ENCODE results near the gene TYW1B. TPM values are rescaled to one million over a fixed set of nuclear protein-coding genes. Genes with fewer than 3 reads are reported as not detected.
"Not testable (repeated sequence)": the region's sequence is repeated elsewhere in the genome, so short reads cannot be mapped to it uniquely, and the experiment has no call there.

The TYW1B gene
- total RNA-seq, 1 donor from 2014 or later = 3.6 TPM

DNA sequence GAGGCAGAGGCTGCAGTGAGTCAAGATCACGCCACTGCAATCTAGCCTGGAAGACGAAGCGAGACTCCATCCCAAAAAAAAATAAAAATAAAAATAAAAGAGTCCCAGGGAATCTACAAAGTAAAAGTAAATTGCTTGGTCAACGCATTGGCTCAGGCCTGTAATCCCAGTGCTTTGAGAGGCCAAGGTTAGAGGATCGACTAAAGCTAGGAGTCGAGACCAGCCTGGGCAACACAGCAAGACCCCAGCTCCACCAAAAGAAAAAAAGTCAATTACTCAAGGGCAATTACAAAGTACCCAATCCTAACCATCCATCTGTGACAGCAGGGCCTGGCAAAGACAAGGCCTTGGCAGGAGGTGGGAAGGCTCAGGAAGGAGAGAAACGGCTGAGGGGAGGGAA is 288.3 kb downstream of the TYW1B start:
- no peak overlapping the region for H3K27ac ChIP-seq
- Mint-ChIP-seq H3K36me3 (no peaks in the 10 kb centered on the region), H3K27ac (no peak overlapping the region), H3K27me3 (ENCODE audit: insufficient read depth, low read depth) (peaks cover 3% of the 10 kb centered on the region), H3K9me3 (no peaks in the 10 kb centered on the region), H3K4me3 (no peak overlapping the region), H3K4me1 (peaks cover 22% of the 10 kb centered on the region)
- TF ChIP-seq, protein P1, sequence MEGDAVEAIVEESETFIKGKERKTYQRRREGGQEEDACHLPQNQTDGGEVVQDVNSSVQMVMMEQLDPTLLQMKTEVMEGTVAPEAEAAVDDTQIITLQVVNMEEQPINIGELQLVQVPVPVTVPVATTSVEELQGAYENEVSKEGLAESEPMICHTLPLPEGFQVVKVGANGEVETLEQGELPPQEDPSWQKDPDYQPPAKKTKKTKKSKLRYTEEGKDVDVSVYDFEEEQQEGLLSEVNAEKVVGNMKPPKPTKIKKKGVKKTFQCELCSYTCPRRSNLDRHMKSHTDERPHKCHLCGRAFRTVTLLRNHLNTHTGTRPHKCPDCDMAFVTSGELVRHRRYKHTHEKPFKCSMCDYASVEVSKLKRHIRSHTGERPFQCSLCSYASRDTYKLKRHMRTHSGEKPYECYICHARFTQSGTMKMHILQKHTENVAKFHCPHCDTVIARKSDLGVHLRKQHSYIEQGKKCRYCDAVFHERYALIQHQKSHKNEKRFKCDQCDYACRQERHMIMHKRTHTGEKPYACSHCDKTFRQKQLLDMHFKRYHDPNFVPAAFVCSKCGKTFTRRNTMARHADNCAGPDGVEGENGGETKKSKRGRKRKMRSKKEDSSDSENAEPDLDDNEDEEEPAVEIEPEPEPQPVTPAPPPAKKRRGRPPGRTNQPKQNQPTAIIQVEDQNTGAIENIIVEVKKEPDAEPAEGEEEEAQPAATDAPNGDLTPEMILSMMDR (IDR thresholded peaks at IDR 0.05) = no peak
- no peak for TF ChIP-seq EZH2phosphoT487 (IDR thresholded peaks at IDR 0.05)
- no peak for TF ChIP-seq EZH2 (IDR thresholded peaks at IDR 0.05)
- H3K36me3 ChIP-seq = no peaks in the 10 kb centered on the region
- H3K4me2 ChIP-seq = no peak overlapping the region
- H3K9me3 ChIP-seq (ENCODE audit: low read depth) = no peaks in the 10 kb centered on the region
- no peak overlapping the region for H3K9ac ChIP-seq
- H3K4me1 ChIP-seq = no peaks in the 10 kb centered on the region
- H3K27me3 ChIP-seq = no peaks in the 10 kb centered on the region
- no peaks in the 10 kb centered on the region for H4K20me1 ChIP-seq (ENCODE audit: low read depth)
- H3K79me2 ChIP-seq (ENCODE audit: low read depth) = no peaks in the 10 kb centered on the region
- H2AFZ ChIP-seq (replicated peaks) = no peak overlapping the region
- no peak for DNase-seq (ENCODE audit: low spot score)
- H3K4me3 ChIP-seq = no peak overlapping the region
- no peaks in the 10 kb centered on the region for H3F3A ChIP-seq (ENCODE audit: low read depth)

DNA sequence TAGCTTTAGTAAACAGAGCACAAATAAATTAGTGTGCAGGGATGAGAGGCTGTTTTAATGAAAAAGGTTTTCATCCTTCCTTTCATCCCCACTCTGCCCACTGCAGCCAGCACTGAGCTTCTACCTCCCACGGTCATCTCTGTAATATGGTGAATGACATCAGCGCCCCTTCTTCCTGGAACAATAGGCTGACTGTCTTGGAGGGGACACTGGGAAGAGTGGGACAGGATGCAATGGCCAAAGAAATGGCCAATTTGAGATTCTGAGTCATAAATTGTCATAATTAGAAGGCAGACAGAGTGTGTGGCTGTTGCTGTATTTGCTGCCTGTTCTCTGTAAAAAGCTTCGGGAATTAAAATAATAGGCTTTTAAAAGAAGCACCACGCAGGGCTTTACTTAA is 289.1 kb downstream of the TYW1B start:
- no peak overlapping the region for H3K4me3 ChIP-seq
- no peaks in the 10 kb centered on the region for H3F3A ChIP-seq (ENCODE audit: low read depth)
- no peaks in the 10 kb centered on the region for H3K36me3 ChIP-seq
- no peak overlapping the region for H2AFZ ChIP-seq (replicated peaks)
- no peaks in the 10 kb centered on the region for H3K27me3 ChIP-seq
- H3K27ac ChIP-seq = no peak overlapping the region
- no peaks in the 10 kb centered on the region for H4K20me1 ChIP-seq (ENCODE audit: low read depth)
- no peak overlapping the region for H3K4me3 Mint-ChIP-seq
- no peaks in the 10 kb centered on the region for H3K79me2 ChIP-seq (ENCODE audit: low read depth)
- peak overlapping the region; percentile 30 for H3K27ac Mint-ChIP-seq
- peaks cover 17% of the 10 kb centered on the region for H3K4me1 Mint-ChIP-seq
- H3K9ac ChIP-seq = no peak overlapping the region
- H3K27me3 Mint-ChIP-seq (ENCODE audit: insufficient read depth, low read depth) = peaks cover 3% of the 10 kb centered on the region
- H3K4me2 ChIP-seq = no peak overlapping the region
- no peak for DNase-seq (ENCODE audit: low spot score)
- no peaks in the 10 kb centered on the region for H3K36me3 Mint-ChIP-seq
- H3K9me3 ChIP-seq (ENCODE audit: low read depth) = no peaks in the 10 kb centered on the region
- TF ChIP-seq, protein P1 (IDR thresholded peaks at IDR 0.05) = no peak
- no peak for TF ChIP-seq EZH2 (IDR thresholded peaks at IDR 0.05)
- TF ChIP-seq EZH2phosphoT487 (IDR thresholded peaks at IDR 0.05) = no peak
- no peaks in the 10 kb centered on the region for H3K9me3 Mint-ChIP-seq
- no peaks in the 10 kb centered on the region for H3K4me1 ChIP-seq

DNA sequence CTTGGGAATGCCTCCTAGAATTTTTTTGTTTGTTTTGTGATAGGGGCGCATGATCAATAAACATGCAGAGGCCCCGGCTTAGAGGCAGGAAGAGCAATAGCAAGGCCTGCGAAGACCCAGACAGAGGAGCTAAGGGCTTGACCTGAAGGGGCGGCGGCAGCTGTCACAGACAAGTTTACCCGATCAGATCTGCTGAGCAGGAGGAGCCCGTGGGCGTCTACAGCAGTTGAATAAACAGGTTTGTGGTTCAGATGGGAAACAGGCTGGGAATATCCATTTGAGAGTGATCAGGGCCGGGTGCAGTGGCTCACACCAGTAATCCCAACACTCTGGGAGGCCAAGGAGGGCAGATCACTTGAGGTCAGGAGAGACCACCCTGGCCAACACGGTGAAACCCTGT is 289.9 kb downstream of the TYW1B start:
- Histone ChIP-seq H4K20me1 (ENCODE audit: low read depth) (no peaks in the 10 kb centered on the region), H3K27ac (no peak overlapping the region), H3K9ac (no peak overlapping the region), H3F3A (ENCODE audit: low read depth) (no peaks in the 10 kb centered on the region), H3K27me3 (no peaks in the 10 kb centered on the region), H3K4me1 (no peaks in the 10 kb centered on the region), H3K4me3 (no peak overlapping the region), H3K9me3 (ENCODE audit: low read depth) (no peaks in the 10 kb centered on the region), H3K79me2 (ENCODE audit: low read depth) (no peaks in the 10 kb centered on the region), H3K4me2 (no peak overlapping the region), H3K36me3 (no peaks in the 10 kb centered on the region), H2AFZ (replicated peaks) (no peak overlapping the region)
- H3K9me3 Mint-ChIP-seq = no peaks in the 10 kb centered on the region
- TF ChIP-seq EZH2 (IDR thresholded peaks at IDR 0.05) (no peak), EZH2phosphoT487 (IDR thresholded peaks at IDR 0.05) (no peak)
- TF ChIP-seq, protein P1 (IDR thresholded peaks at IDR 0.05) = no peak
- H3K27me3 Mint-ChIP-seq (ENCODE audit: insufficient read depth, low read depth) = peaks cover 3% of the 10 kb centered on the region
- H3K27ac Mint-ChIP-seq = peak overlapping the region; percentile 60
- no peak overlapping the region for H3K4me3 Mint-ChIP-seq
- no peaks in the 10 kb centered on the region for H3K36me3 Mint-ChIP-seq
- DNase-seq (ENCODE audit: low spot score) = no peak
- peaks cover 17% of the 10 kb centered on the region for H3K4me1 Mint-ChIP-seq

DNA sequence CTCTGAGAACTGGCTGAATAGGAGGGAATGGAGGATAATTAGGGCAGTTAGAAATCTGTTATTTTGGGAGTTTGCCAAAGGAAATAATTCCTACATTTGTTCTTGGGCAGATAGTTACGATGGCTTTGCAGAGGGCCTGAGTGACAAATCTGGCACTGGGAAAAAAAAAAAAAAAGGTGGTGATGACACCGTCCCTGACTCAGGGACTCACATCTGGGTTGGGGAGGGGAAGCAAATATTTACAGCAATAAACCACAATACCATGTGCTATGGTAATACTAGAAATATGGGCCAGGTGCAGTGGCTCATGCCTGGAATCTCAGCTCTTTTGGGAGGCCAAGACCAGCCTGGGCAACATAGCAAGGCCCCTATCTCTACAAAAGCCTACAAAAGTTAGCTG is 292.0 kb downstream of the TYW1B start:
- H3K4me3 Mint-ChIP-seq, H3K9me3 Mint-ChIP-seq: not testable (repeated sequence)

DNA sequence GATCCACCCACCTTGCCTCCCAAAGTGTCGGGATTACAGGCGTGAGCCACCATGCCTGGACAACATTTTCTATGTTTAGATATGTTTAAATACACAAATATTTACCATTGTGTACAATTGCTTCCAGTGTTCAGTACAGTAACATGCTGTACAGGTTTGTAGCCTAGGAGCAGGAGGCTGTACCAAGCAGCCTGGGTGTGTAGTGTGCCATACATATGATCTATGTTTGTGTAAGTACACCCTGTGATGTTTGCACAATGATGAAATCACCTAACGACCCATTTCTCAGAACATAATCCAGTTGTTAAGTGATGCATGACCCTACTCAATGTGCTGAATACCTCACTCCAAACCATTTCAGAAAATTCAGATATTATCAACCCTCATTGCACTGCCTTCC is 297.0 kb downstream of the TYW1B start:
- H3K4me1 Mint-ChIP-seq; H3K9me3 Mint-ChIP-seq; H4K20me1 ChIP-seq (ENCODE audit: low read depth); H3K4me3 ChIP-seq; DNase-seq (ENCODE audit: low spot score); H3K4me1 ChIP-seq; H3F3A ChIP-seq (ENCODE audit: low read depth); H3K27ac ChIP-seq; H3K79me2 ChIP-seq (ENCODE audit: low read depth); H3K27me3 Mint-ChIP-seq (ENCODE audit: insufficient read depth, low read depth); H3K9me3 ChIP-seq (ENCODE audit: low read depth); H3K4me3 Mint-ChIP-seq; H3K9ac ChIP-seq; H3K36me3 ChIP-seq; H3K27me3 ChIP-seq; H3K36me3 Mint-ChIP-seq; H3K4me2 ChIP-seq; H3K27ac Mint-ChIP-seq; H2AFZ ChIP-seq (replicated peaks): not testable (repeated sequence)

More for the DNA sequence above, 292.0 kb downstream of the TYW1B start:
- not testable (repeated sequence) for H3K4me1 ChIP-seq; H3F3A ChIP-seq (ENCODE audit: low read depth); H3K4me3 ChIP-seq; H3K79me2 ChIP-seq (ENCODE audit: low read depth); H3K36me3 Mint-ChIP-seq; H4K20me1 ChIP-seq (ENCODE audit: low read depth); H3K27me3 ChIP-seq; DNase-seq (ENCODE audit: low spot score); H3K9ac ChIP-seq; H3K27ac Mint-ChIP-seq; H3K4me2 ChIP-seq; H3K36me3 ChIP-seq; H3K9me3 ChIP-seq (ENCODE audit: low read depth); H2AFZ ChIP-seq (replicated peaks); H3K27ac ChIP-seq; H3K27me3 Mint-ChIP-seq (ENCODE audit: insufficient read depth, low read depth)
- peaks cover 12% of the 10 kb centered on the region for H3K4me1 Mint-ChIP-seq
